Activated naive CD8-positive, alpha-beta T cell treated with anti-CD3 and anti-CD28 coated beads for 36 hours (primary cell): ENCODE results near the gene IFT22. TPM values are rescaled to one million over a fixed set of nuclear protein-coding genes. Genes with fewer than 3 reads are reported as not detected.
A peak's percentile ranks its signal among the peaks of the same experiment; 100 is the strongest.

Source experiments
- DNase-seq: peaks from one replicate; pipeline ENCODE4 v3.0.0; 2021
- H3K27ac Mint-ChIP-seq: one replicate; pipeline ENCODE4 v1.8.0; 2022; ENCODE audit warnings: mild to moderate bottlenecking, moderate library complexity, mixed read lengths
- H3K27me3 Mint-ChIP-seq: one replicate; pipeline ENCODE4 v1.8.0; 2022; ENCODE audit warnings: mild to moderate bottlenecking, mixed read lengths
- H3K36me3 Mint-ChIP-seq: one replicate; pipeline ENCODE4 v1.8.0; 2021; ENCODE audit warnings: mild to moderate bottlenecking, mixed read lengths
- H3K4me1 Mint-ChIP-seq: one replicate; pipeline ENCODE4 v1.8.0; 2021; ENCODE audit warnings: mixed read lengths
- H3K4me3 Mint-ChIP-seq: one replicate; pipeline ENCODE4 v1.8.0; 2022; ENCODE audit warnings: mild to moderate bottlenecking, moderate library complexity, mixed read lengths
- H3K9me3 Mint-ChIP-seq: one replicate; pipeline ENCODE4 v1.8.0; 2022; ENCODE audit warnings: mixed read lengths
- total RNA-seq, 2 experiments: library from RNA; stranded (reverse); gene quantifications; one replicate each; pipeline ENCODE4 v1.2.3, GENCODE V29; 2021

Gene IFT22
- total RNA-seq, 2 experiments from 2014 or later, result 6.5 to 7.0 TPM

GRCh38 chr7:101340379-101340778 lies 18.8 kb upstream of the IFT22 start:
- Mint-ChIP-seq H3K27me3 (no peaks in the 10 kb centered on the region), H3K9me3 (no peaks in the 10 kb centered on the region), H3K4me3 (no peak overlapping the region), H3K27ac (no peak overlapping the region), H3K4me1 (no peaks in the 10 kb centered on the region), H3K36me3 (no peaks in the 10 kb centered on the region)
- DNase-seq, result no peak

- H3K4me1 Mint-ChIP-seq, result peaks cover 2% of the 10 kb centered on the region
- H3K4me3 Mint-ChIP-seq, result no peak overlapping the region
- no peak overlapping the region for H3K27ac Mint-ChIP-seq
- no peaks in the 10 kb centered on the region for H3K36me3 Mint-ChIP-seq
- peaks cover 4% of the 10 kb centered on the region for H3K27me3 Mint-ChIP-seq
- no peak for DNase-seq
- no peaks in the 10 kb centered on the region for H3K9me3 Mint-ChIP-seq
Observed at GRCh38 chr7:101333912-101334311, 12.3 kb upstream of the IFT22 start.

- no peaks in the 10 kb centered on the region for H3K36me3 Mint-ChIP-seq
- peaks cover 2% of the 10 kb centered on the region for H3K4me1 Mint-ChIP-seq
- no peak for DNase-seq
- H3K9me3 Mint-ChIP-seq, result no peaks in the 10 kb centered on the region
- no peak overlapping the region for H3K27ac Mint-ChIP-seq
- H3K4me3 Mint-ChIP-seq, result no peak overlapping the region
- H3K27me3 Mint-ChIP-seq, result peaks cover 4% of the 10 kb centered on the region
Observed at GRCh38 chr7:101332026-101332425, 10.4 kb upstream of the IFT22 start.

GRCh38 chr7:101330011-101330484 lies 8.4 kb upstream of the IFT22 start:
- Mint-ChIP-seq H3K9me3 (no peaks in the 10 kb centered on the region), H3K4me1 (peaks cover 2% of the 10 kb centered on the region), H3K36me3 (no peaks in the 10 kb centered on the region), H3K27me3 (peaks cover 4% of the 10 kb centered on the region), H3K27ac (no peak overlapping the region), H3K4me3 (no peak overlapping the region)
- no peak for DNase-seq

GRCh38 chr7:101328159-101328558 lies 6.5 kb upstream of the IFT22 start:
- Mint-ChIP-seq H3K27ac (no peak overlapping the region), H3K9me3 (no peaks in the 10 kb centered on the region)
- no peak for DNase-seq

GRCh38 chr7:101319401-101319800 lies 2.2 kb downstream of the IFT22 start:
- Mint-ChIP-seq H3K36me3 (peaks cover 11% of the 10 kb centered on the region), H3K27ac (no peak overlapping the region), H3K4me1 (peaks cover 4% of the 10 kb centered on the region), H3K9me3 (no peaks in the 10 kb centered on the region), H3K4me3 (no peak overlapping the region), H3K27me3 (no peaks in the 10 kb centered on the region)
- no peak for DNase-seq

More at GRCh38 chr7:101328159-101328558, 6.5 kb upstream of the IFT22 start:
- Mint-ChIP-seq H3K36me3 (no peaks in the 10 kb centered on the region), H3K4me1 (no peaks in the 10 kb centered on the region), H3K4me3 (no peak overlapping the region), H3K27me3 (peaks cover 4% of the 10 kb centered on the region)

- H3K27me3 Mint-ChIP-seq, result no peaks in the 10 kb centered on the region
- DNase-seq, result peak; percentile 38
- no peaks in the 10 kb centered on the region for H3K4me1 Mint-ChIP-seq
- H3K27ac Mint-ChIP-seq, result no peak overlapping the region
- peaks cover 31% of the 10 kb centered on the region for H3K36me3 Mint-ChIP-seq
- H3K4me3 Mint-ChIP-seq, result no peak overlapping the region
- H3K9me3 Mint-ChIP-seq, result peaks cover 3% of the 10 kb centered on the region
Observed at GRCh38 chr7:101315336-101315735, 6.3 kb downstream of the IFT22 start.

GRCh38 chr7:101308245-101309085 lies 13.1 kb downstream of the IFT22 start:
- Mint-ChIP-seq H3K27me3 (peaks cover 47% of the 10 kb centered on the region), H3K4me1 (peaks cover 4% of the 10 kb centered on the region)

GRCh38 chr7:101306307-101306706 lies 15.3 kb downstream of the IFT22 start:
- Mint-ChIP-seq H3K27ac (no peak overlapping the region), H3K9me3 (peaks cover 24% of the 10 kb centered on the region), H3K4me3 (no peak overlapping the region), H3K4me1 (peaks cover 4% of the 10 kb centered on the region), H3K27me3 (peaks cover 61% of the 10 kb centered on the region), H3K36me3 (peaks cover 32% of the 10 kb centered on the region)
- DNase-seq, result no peak

More at GRCh38 chr7:101308245-101309085, 13.1 kb downstream of the IFT22 start:
- peak overlapping the region; percentile 96 for H3K27ac Mint-ChIP-seq
- H3K9me3 Mint-ChIP-seq, result peaks cover 21% of the 10 kb centered on the region
- DNase-seq, result peak; percentile 58
- peak overlapping the region; percentile 97 for H3K4me3 Mint-ChIP-seq
- H3K36me3 Mint-ChIP-seq, result peaks cover 42% of the 10 kb centered on the region

GRCh38 chr7:101303102-101303701 lies 18.4 kb downstream of the IFT22 start:
- peaks cover 16% of the 10 kb centered on the region for H3K36me3 Mint-ChIP-seq
- H3K4me3 Mint-ChIP-seq, result no peak overlapping the region
- no peak for DNase-seq
- peaks cover 22% of the 10 kb centered on the region for H3K9me3 Mint-ChIP-seq
- peaks cover 8% of the 10 kb centered on the region for H3K4me1 Mint-ChIP-seq
- H3K27ac Mint-ChIP-seq, result no peak overlapping the region
- H3K27me3 Mint-ChIP-seq, result peaks cover 83% of the 10 kb centered on the region

- DNase-seq, result no peak
- no peak overlapping the region for H3K27ac Mint-ChIP-seq
- peaks cover 82% of the 10 kb centered on the region for H3K27me3 Mint-ChIP-seq
- H3K4me3 Mint-ChIP-seq, result no peak overlapping the region
- H3K9me3 Mint-ChIP-seq, result peaks cover 22% of the 10 kb centered on the region
- peaks cover 13% of the 10 kb centered on the region for H3K36me3 Mint-ChIP-seq
- H3K4me1 Mint-ChIP-seq, result peaks cover 5% of the 10 kb centered on the region
Observed at GRCh38 chr7:101302641-101303101, 18.9 kb downstream of the IFT22 start.

- Mint-ChIP-seq H3K4me3 (no peak overlapping the region), H3K36me3 (peaks cover 13% of the 10 kb centered on the region), H3K4me1 (peaks cover 5% of the 10 kb centered on the region), H3K27me3 (peaks cover 77% of the 10 kb centered on the region), H3K27ac (no peak overlapping the region), H3K9me3 (peaks cover 20% of the 10 kb centered on the region)
- DNase-seq, result no peak
Observed at GRCh38 chr7:101300465-101301376, 20.9 kb downstream of the IFT22 start.

GRCh38 chr7:101299511-101300464 lies 21.8 kb downstream of the IFT22 start:
- peaks cover 5% of the 10 kb centered on the region for H3K4me1 Mint-ChIP-seq
- peak overlapping the region; percentile 1 for H3K4me3 Mint-ChIP-seq
- peaks cover 20% of the 10 kb centered on the region for H3K9me3 Mint-ChIP-seq
- no peak overlapping the region for H3K27ac Mint-ChIP-seq
- peaks cover 13% of the 10 kb centered on the region for H3K36me3 Mint-ChIP-seq
- peaks cover 78% of the 10 kb centered on the region for H3K27me3 Mint-ChIP-seq
- DNase-seq, result no peak

- Mint-ChIP-seq H3K27ac (no peak overlapping the region), H3K4me3 (no peak overlapping the region), H3K36me3 (peaks cover 2% of the 10 kb centered on the region), H3K27me3 (peaks cover 66% of the 10 kb centered on the region), H3K4me1 (peaks cover 9% of the 10 kb centered on the region), H3K9me3 (no peaks in the 10 kb centered on the region)
- no peak for DNase-seq
Observed at GRCh38 chr7:101294832-101295121, 26.8 kb downstream of the IFT22 start.
